Ascending aorta (tissue), 2 donors: ENCODE results near the gene NEAT1. TPM values are rescaled to one million over a fixed set of nuclear protein-coding genes. Genes with fewer than 3 reads are reported as not detected.

ENCODE experiments used
- DNase-seq, 2 donors: peaks; one replicate each; pipeline ENCODE4 v3.0.0-alpha.2; 2019; ENCODE audit warnings: low spot score in 2 of 2
- H3K27ac ChIP-seq, 2 donors: fragments of 200-600 bp; sonication (generic); one replicate each; pipeline ENCODE4 v1.5.1; 2016 to 2017; ENCODE audit warnings: mild to moderate bottlenecking in 1 of 2
- H3K27me3 ChIP-seq: fragments of 200-600 bp; sonication (generic); one replicate; pipeline ENCODE4 v1.5.1; 2017
- H3K36me3 ChIP-seq, 2 donors: fragments of 200-600 bp; sonication (generic); one replicate each; pipeline ENCODE4 v1.5.1; 2016
- H3K4me1 ChIP-seq, 2 donors: fragments of 200-600 bp; sonication (generic); one replicate each; pipeline ENCODE4 v1.5.1; 2016 to 2017; ENCODE audit warnings: mild to moderate bottlenecking in 1 of 2
- H3K4me3 ChIP-seq, 2 donors: fragments of 200-600 bp; sonication (generic); one replicate each; pipeline ENCODE4 v1.5.1; 2016 to 2017; ENCODE audit warnings: mild to moderate bottlenecking in 1 of 2
- H3K9me3 ChIP-seq, 2 donors: fragments of 200-600 bp; sonication (generic); one replicate each; pipeline ENCODE4 v1.5.1; 2016
- intact Hi-C: fragments of 100-400 bp; cut with DNase I; formaldehyde crosslinking; loops from one replicate; pipeline ENCODE4 v1.15.1; 2023
- total RNA-seq: library from RNA; depleted of rRNA; stranded (reverse); fragments of >200 nt; gene quantifications from one replicate; pipeline ENCODE4 v1.1.0, GENCODE V29; 2016
- TF ChIP-seq, protein P1 (sequence below), 3 experiments: fragments of 200-600 bp in 2 of 3; fragments of 450-650 bp in 1 of 3; sonication (generic) in 2 of 3; IDR thresholded peaks; one replicate each; pipeline ENCODE4 v1.5.1; 2016 to 2019; ENCODE audit warnings: antibody characterized with exemption in 3 of 3, mild to moderate bottlenecking in 1 of 3, moderate library complexity in 1 of 3

NEAT1 gene
- total RNA-seq, 1 donor from 2014 or later, result 180 TPM

GRCh38 chr11:65392186-65392829 lies 30.3 kb upstream of the NEAT1 start:
- Histone ChIP-seq H3K9me3 (no peaks in the 10 kb centered on the region), H3K4me1 (peaks cover 3 to 27% of the 10 kb centered on the region in 2 donors), H3K4me3 (no peak overlapping the region), H3K27me3 (no peaks in the 10 kb centered on the region), H3K27ac (peak overlapping the region in 1 of 2 donors; percentile 24), H3K36me3 (peaks cover 33 to 36% of the 10 kb centered on the region in 2 donors)
- TF ChIP-seq, protein P1, sequence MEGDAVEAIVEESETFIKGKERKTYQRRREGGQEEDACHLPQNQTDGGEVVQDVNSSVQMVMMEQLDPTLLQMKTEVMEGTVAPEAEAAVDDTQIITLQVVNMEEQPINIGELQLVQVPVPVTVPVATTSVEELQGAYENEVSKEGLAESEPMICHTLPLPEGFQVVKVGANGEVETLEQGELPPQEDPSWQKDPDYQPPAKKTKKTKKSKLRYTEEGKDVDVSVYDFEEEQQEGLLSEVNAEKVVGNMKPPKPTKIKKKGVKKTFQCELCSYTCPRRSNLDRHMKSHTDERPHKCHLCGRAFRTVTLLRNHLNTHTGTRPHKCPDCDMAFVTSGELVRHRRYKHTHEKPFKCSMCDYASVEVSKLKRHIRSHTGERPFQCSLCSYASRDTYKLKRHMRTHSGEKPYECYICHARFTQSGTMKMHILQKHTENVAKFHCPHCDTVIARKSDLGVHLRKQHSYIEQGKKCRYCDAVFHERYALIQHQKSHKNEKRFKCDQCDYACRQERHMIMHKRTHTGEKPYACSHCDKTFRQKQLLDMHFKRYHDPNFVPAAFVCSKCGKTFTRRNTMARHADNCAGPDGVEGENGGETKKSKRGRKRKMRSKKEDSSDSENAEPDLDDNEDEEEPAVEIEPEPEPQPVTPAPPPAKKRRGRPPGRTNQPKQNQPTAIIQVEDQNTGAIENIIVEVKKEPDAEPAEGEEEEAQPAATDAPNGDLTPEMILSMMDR (IDR thresholded peaks at IDR 0.05), result no peak
- intact Hi-C loops, result no loop called here
- no peak for DNase-seq

DNA sequence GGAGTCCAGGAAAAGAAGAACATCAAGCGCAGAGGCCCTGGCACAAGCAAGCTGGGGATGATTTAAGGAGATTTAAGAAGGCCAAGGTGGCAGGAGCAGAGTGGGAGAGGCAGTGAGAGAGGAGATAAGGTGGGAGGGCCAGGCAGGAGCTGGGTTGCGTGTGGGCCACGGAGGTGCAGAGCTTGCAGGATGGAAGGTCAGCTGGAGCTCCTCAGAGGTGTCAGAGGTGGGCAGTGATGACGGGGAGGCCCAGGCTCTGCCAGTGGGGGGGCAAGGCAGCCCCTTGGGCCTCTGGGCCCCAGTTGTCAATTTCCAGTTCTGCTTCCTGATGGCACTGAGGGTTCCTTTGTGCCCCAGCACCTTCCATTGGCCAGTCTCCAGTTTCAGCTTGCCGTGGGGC lies 29.7 kb upstream of the NEAT1 start:
- intact Hi-C loops, result no loop called here
- TF ChIP-seq, protein P1 (IDR thresholded peaks at IDR 0.05), result no peak
- Histone ChIP-seq H3K4me1 (peaks cover 2 to 24% of the 10 kb centered on the region in 2 donors), H3K36me3 (peaks cover 39 to 41% of the 10 kb centered on the region in 2 donors), H3K27me3 (no peaks in the 10 kb centered on the region), H3K27ac (no peak overlapping the region), H3K4me3 (no peak overlapping the region), H3K9me3 (no peaks in the 10 kb centered on the region)
- DNase-seq, result no peak

DNA sequence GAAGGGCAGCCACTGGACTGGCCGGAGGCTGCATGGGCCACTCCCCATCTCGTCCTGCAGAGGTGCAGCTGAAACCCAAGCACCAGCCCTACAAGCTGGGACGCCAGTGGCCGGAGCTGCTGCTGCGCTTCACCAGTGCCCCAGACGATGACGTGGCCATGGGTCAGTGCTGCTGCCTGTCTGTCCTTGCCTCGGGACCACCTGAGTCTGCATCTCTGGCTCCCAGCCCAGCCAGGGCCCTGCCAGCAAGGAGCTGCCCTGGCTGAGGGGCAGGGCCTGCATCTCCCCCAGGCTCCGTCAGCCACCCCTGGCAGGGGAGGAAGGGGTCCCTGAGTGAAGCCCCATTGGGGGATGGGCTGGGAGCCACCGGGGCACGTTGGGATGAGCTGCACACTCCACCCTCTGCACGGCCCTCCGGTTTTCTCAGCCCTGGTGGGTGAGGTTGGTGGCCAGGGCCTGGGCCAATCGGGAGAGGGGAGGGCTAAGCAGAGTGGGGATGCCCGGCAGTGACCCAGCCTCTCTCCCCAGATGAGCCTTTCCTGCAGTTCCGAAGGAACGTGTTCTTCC lies 29.0 kb upstream of the NEAT1 start:
- Histone ChIP-seq H3K9me3 (no peaks in the 10 kb centered on the region), H3K27ac (no peak overlapping the region), H3K36me3 (peaks cover 46 to 48% of the 10 kb centered on the region in 2 donors), H3K27me3 (no peaks in the 10 kb centered on the region), H3K4me3 (no peak overlapping the region), H3K4me1 (peaks cover 0 to 20% of the 10 kb centered on the region in 2 donors)
- intact Hi-C loops, result no loop called here
- TF ChIP-seq, protein P1 (IDR thresholded peaks at IDR 0.05), result no peak
- no peak for DNase-seq

DNA sequence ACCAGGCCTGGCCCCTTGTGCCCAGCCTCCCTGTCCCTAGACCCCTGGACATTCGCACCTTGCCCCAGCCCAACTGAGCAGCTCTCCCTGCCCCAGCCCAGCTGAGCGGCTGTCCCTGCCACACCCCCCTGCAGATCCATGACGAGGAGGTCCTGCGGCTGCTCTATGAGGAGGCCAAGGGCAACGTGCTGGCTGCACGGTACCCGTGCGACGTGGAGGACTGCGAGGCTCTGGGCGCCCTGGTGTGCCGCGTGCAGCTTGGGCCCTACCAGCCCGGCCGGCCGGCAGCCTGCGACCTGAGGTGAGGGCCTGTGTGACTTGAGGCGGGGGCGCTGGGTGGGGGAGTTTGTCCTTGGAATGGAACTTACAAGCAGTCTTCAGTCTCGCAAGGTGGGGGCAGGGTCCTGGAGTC lies 28.5 kb upstream of the NEAT1 start:
- Histone ChIP-seq H3K9me3 (no peaks in the 10 kb centered on the region), H3K36me3 (peaks cover 46 to 52% of the 10 kb centered on the region in 2 donors), H3K27ac (no peak overlapping the region), H3K4me1 (peaks cover 0 to 17% of the 10 kb centered on the region in 2 donors), H3K27me3 (no peaks in the 10 kb centered on the region), H3K4me3 (no peak overlapping the region)
- no peak for DNase-seq
- TF ChIP-seq, protein P1 (IDR thresholded peaks at IDR 0.05), result no peak
- intact Hi-C loops, result no loop called here

DNA sequence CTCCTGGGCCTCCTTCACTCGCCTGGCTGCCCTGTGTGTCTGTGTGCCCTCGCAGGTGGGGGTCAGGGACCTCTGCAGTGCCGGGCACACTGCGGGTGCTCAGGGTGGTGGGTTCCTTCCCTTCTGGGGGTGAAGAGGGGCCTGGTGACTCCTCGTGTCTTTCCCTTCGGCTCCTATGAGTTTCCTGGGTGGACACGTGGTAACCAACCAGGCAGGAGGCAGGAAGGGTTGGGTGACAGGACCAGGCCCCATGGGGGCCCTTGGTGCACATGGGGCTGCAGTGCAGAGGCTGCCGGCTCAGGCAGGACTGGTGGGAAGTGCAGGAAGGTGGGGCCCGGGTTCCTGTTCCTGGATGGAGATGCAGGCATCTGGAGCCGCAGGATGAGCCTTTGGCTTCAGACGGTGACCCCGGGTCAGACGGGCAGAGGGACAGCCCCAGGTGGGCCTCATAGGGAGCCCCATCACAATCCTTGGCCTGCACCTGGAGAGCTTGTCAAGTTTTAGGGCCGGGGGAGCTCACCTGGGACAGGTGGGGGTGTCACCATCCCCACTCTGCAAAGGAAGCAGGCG lies 26.6 kb upstream of the NEAT1 start:
- Histone ChIP-seq H3K36me3 (peaks cover 65% of the 10 kb centered on the region in 2 donors), H3K27me3 (no peaks in the 10 kb centered on the region), H3K4me1 (no peaks in the 10 kb centered on the region), H3K9me3 (no peaks in the 10 kb centered on the region), H3K4me3 (no peak overlapping the region), H3K27ac (no peak overlapping the region)
- intact Hi-C loops, result no loop called here
- DNase-seq, result no peak
- TF ChIP-seq, protein P1 (IDR thresholded peaks at IDR 0.05), result no peak
